Activated CD4-positive, alpha-beta T cell treated with anti-CD3 and anti-CD28 coated beads, Interleukin-2, amount 50 U/mL, for 48 hours (primary cell): ENCODE measurements around the gene CSTB.

Experiments
- DNase-seq, 2 experiments: peaks; one replicate each; pipeline ENCODE4 v3.0.0-alpha.2; 2020

CSTB gene

DNA sequence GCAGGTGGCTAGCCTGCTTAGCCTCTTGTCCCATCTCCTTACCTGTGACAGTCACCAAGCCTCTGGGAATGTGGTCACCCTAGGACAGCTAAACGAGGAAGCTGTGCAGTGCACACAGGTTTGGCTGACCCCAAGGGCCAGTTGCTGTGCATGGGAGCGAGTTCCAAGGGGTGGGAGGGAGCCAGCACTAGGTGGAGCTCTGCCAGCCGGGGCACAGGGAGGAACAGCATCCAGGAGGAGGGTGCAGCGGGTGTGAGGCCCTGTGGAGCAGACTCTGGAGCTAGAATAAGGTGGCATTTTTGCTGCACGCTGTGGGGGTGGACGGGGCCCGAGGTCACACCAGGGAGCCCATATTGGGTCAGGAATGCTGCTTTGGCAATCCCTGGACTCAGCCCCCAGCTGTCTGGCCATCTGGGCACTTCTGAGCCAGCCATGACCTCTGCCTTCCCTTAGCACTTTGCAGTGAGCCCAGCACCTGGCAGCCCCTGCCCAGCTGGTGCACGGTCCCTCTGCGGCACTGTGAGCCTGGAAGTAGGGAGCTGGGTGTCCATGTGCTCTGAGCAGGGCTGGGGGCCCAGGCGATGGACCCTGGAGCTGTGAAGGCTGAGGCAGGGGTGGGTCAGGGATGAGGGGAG is 48.5 kb downstream of the CSTB start:
- no peak for DNase-seq

DNA sequence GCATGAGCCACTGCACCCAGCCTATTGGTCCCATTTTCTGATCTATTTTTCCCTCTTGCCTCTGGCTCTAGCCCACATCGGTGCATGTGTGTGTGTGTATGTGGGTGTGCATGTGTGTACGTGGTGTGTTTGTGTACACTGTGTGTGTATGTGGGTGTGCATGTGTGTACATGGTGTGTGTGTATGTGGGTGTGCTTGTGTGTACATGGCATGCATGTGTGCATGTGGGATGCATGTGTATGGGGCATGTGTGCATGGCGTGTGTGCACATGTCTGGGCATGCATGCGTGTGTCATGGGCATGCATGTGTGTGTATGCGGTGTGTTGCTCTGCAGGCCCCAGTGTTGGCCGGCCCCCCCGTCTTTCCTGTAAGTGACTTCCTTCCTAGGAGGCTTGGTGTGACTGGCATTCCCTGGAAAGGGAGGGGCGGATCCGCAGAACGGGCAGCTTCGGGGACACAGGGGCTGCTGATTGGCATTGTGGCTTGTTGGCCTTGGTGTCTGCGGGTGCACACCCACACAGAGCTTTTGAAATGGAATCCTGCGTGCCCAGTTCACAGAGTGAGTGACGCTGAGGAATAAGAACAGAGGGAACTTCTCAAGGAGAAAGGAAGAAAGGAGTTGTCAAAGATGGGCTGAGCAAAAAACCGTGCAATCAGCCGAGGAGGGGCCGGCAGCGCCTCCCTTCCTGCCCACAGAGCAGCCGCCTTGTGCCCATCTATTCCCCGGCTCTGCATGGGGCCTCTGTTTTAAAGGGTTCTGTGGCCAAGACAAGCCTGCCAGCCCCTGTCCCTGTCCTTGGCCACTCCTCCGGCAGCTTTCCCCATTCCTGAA is 49.2 kb downstream of the CSTB start:
- DNase-seq: no peak
